Gastroesophageal sphincter (tissue), 3 donors: ENCODE results near the gene NME7.

Experiments used
- CTCF ChIP-seq, 4 experiments: fragments of 200-600 bp in 2 of 4; fragments of 450-650 bp in 2 of 4; sonication (generic) in 1 of 4; IDR thresholded peaks; one replicate each; pipeline ENCODE4 v1.5.1; 2017 to 2019; ENCODE audit warnings: antibody characterized with exemption in 4 of 4, mild to moderate bottlenecking in 2 of 4, moderate library complexity in 2 of 4
- EP300 ChIP-seq: sonication (generic); formaldehyde crosslinking; IDR thresholded peaks from one replicate; pipeline ENCODE4 v1.6.1; 2017; ENCODE audit warnings: antibody characterized with exemption, mild to moderate bottlenecking
- POLR2A ChIP-seq, 2 donors: fragments of 450-650 bp; IDR thresholded peaks; one replicate each; pipeline ENCODE4 v1.6.1; 2017; ENCODE audit warnings: antibody characterized with exemption in 2 of 2, mild to moderate bottlenecking in 2 of 2, moderate library complexity in 1 of 2

GRCh38 chr1:169148472-169149252, 218.9 kb downstream of the NME7 start:
- TF ChIP-seq CTCF (IDR thresholded peaks at IDR 0.05), result no peak
- no peak for TF ChIP-seq POLR2A (IDR thresholded peaks at IDR 0.05)
- TF ChIP-seq EP300, result no peak
